ENCODE data around the gene SNHG17. TPM values are rescaled to one million over a fixed set of nuclear protein-coding genes. Genes with fewer than 3 reads are reported as not detected.

SNHG17 gene
- total and polyA plus RNA-seq, 9 of the 15 experiments (the other 6 are each of a cell fraction or from before 2014, with no cell fraction given), result 29.8 to 106 (median 57.7) TPM

DNA sequence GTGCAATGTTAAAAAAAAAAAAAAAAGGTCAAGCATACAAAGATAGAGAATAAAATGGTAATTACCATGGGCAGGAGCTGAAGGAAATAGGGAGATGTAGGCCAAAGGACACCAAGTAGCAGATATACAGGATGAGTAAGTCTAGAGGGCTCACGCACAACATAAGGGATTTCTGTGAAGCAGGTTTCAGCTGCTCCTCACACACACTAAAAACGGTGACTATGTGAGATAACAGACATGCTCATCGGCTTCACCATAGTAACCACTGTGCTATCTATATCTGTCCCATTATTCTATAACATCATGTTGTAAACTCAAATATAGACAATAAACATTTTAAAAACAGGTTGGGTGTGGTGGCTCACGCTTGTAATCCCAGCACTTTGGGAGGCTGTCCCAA lies 11.6 kb downstream of the SNHG17 start:
- no peaks in the 10 kb centered on the region for H3K27me3 ChIP-seq (ENCODE audit: control insufficient read depth in 2 of 2, insufficient read depth in 2 of 2, low read length in 2 of 2)
- peak in 1 of 4 experiments; percentile 12 for DNase-seq (ENCODE audit: extremely low read depth in 1 of 4, low spot score in 3 of 4)
- H3K4me2 ChIP-seq (ENCODE audit: insufficient read depth, low read length), result no peak overlapping the region
- BruUV-seq (replicated peaks), result no TSS peak
- H4K20me1 ChIP-seq (replicated peaks; ENCODE audit: control insufficient read depth, insufficient read depth, low read length), result peaks cover 80% of the 10 kb centered on the region
- H3K9me3 ChIP-seq (replicated peaks; ENCODE audit: control insufficient read depth, insufficient read depth, low read depth, low read length), result no peaks in the 10 kb centered on the region
- H2AFZ ChIP-seq (ENCODE audit: low read depth, low read length), result no peak overlapping the region
- ChIA-PET CTCF (ENCODE audit: low intra/inter-chr PET ratio) (no interaction called here), POLR2A (interaction anchor here (0.6 to 4.9 kb wide), 3 partner anchors 11 to 394 kb away, joined by 3 to 41 read pairs (median 3); partner anchors contain the start of gene SNHG17)
- no peak overlapping the region for H3K9ac ChIP-seq (ENCODE audit: insufficient read depth in 1 of 2, low read depth in 2 of 2, low read length in 2 of 2)
- no peak overlapping the region for H3K4me3 ChIP-seq
- peaks cover 9% of the 10 kb centered on the region for H3K9me1 ChIP-seq (ENCODE audit: control insufficient read depth, insufficient read depth, low read length)
- H3K4me1 ChIP-seq (replicated peaks in 1 of 2; ENCODE audit: control insufficient read depth in 2 of 2, insufficient read depth in 2 of 2, low read length in 2 of 2), result no peaks in the 10 kb centered on the region; a peak in 2 of 5 replicates
- 0 out of 2 replicates have a peak, but pooled peaks have one; percentile 34 for TF ChIP-seq RBFOX2 (IDR thresholded peaks at IDR 0.05; ENCODE audit: low read depth, low read length)
- TF ChIP-seq DIDO1 (tag; IDR thresholded peaks at IDR 0.05; ENCODE audit: low read depth), result no peak
- 0 out of 2 replicates have a peak, but pooled peaks have one; percentile 10 for TF ChIP-seq POLR2AphosphoS2 (IDR thresholded peaks at IDR 0.05; ENCODE audit: low read length)
- TF ChIP-seq NR3C1 (CRISPR knock-in tag; IDR thresholded peaks at IDR 0.05), result no peak
- TF ChIP-seq ZNF583 (CRISPR knock-in tag; IDR thresholded peaks at IDR 0.05), result no peak
- no peak for TF ChIP-seq ZFX (CRISPR knock-in tag; IDR thresholded peaks at IDR 0.05)
- peak; percentile 22; the same call in 1 of the 2 replicates for TF ChIP-seq POLR2A (conservative IDR thresholded peaks at IDR 0.05)
- TF ChIP-seq CBFB (CRISPR knock-in tag; IDR thresholded peaks at IDR 0.05), result no peak
- no peak for TF ChIP-seq ZNF586 (CRISPR knock-in tag; conservative IDR thresholded peaks at IDR 0.05)
- intact Hi-C loops (cut with micrococcal nuclease) (no loop called here), in situ Hi-C loops (cut with MboI) (no loop called here)
- H3K79me2 ChIP-seq (ENCODE audit: control insufficient read depth, insufficient read depth, low read length), result peaks cover 50% of the 10 kb centered on the region
- no peak for FAIRE-seq
- 71% methylated on average over 4 of the region's 4 CpGs for WGBS (ENCODE audit: insufficient coverage, low coverage, missing lambda C conversion rate)
- H3K36me3 ChIP-seq (ENCODE audit: control insufficient read depth, insufficient read depth, low read length), result peaks cover 100% of the 10 kb centered on the region
- ATAC-seq, result no peak
- H3K27ac ChIP-seq (ENCODE audit: extremely low read depth, low read depth, low read length), result no peak overlapping the region

Data from K562 (cell line).